ENCODE results near the gene MPRIP.
"Not testable (repeated sequence)": the region's sequence is repeated elsewhere in the genome, so short reads cannot be mapped to it uniquely, and the experiment has no call there.

MPRIP gene

GRCh38 chr17:17013828-17014747, 28.2 kb upstream of the MPRIP start:
- DNase-seq (ENCODE audit: low read depth), result not testable (repeated sequence)

GRCh38 chr17:17014748-17015124, 27.5 kb upstream of the MPRIP start:
- DNase-seq (ENCODE audit: low read depth), result not testable (repeated sequence)

GRCh38 chr17:17015230-17015629, 27.0 kb upstream of the MPRIP start:
- no peak for DNase-seq (ENCODE audit: low read depth)

- DNase-seq (ENCODE audit: low read depth), result not testable (repeated sequence)
These were observed 25.8 kb upstream of the MPRIP start for GRCh38 chr17:17016199-17017197.

- no peak for DNase-seq (ENCODE audit: low read depth)
These were observed 24.8 kb upstream of the MPRIP start for GRCh38 chr17:17017343-17018014.

- no peak for DNase-seq (ENCODE audit: low read depth)
These were observed 24.2 kb upstream of the MPRIP start for GRCh38 chr17:17018021-17018441.

- DNase-seq (ENCODE audit: low read depth), result no peak
These were observed 23.4 kb upstream of the MPRIP start for GRCh38 chr17:17018612-17019429.

GRCh38 chr17:17019430-17019762, 22.9 kb upstream of the MPRIP start:
- no peak for DNase-seq (ENCODE audit: low read depth)

GRCh38 chr17:17019891-17020456, 22.3 kb upstream of the MPRIP start:
- DNase-seq (ENCODE audit: low read depth), result no peak

GRCh38 chr17:17020821-17021193, 21.4 kb upstream of the MPRIP start:
- no peak for DNase-seq (ENCODE audit: low read depth)

- DNase-seq (ENCODE audit: low read depth), result no peak
These were observed 20.9 kb upstream of the MPRIP start for GRCh38 chr17:17021194-17021863.

- DNase-seq (ENCODE audit: low read depth), result no peak
These were observed 20.2 kb upstream of the MPRIP start for GRCh38 chr17:17022011-17022410.

GRCh38 chr17:17022456-17022855, 19.8 kb upstream of the MPRIP start:
- no peak for DNase-seq (ENCODE audit: low read depth)

- no peak for DNase-seq (ENCODE audit: low read depth)
These were observed 17.4 kb upstream of the MPRIP start for GRCh38 chr17:17024778-17025300.

GRCh38 chr17:17025621-17026020, 16.6 kb upstream of the MPRIP start:
- no peak for DNase-seq (ENCODE audit: low read depth)

- no peak for DNase-seq (ENCODE audit: low read depth)
These were observed 16.1 kb upstream of the MPRIP start for GRCh38 chr17:17026163-17026562.

- no peak for DNase-seq (ENCODE audit: low read depth)
These were observed 14.7 kb upstream of the MPRIP start for GRCh38 chr17:17027442-17028058.

GRCh38 chr17:17028059-17028877, 14.0 kb upstream of the MPRIP start:
- no peak for DNase-seq (ENCODE audit: low read depth)

Data from activated T-cell treated with anti-CD3 and anti-CD28 coated beads for 1 hour (primary cell).